ENCODE measurements around the gene SIRT2.
A peak's percentile ranks its signal among the peaks of the same experiment; 100 is the strongest.

The SIRT2 gene

GRCh38 chr19:38919837-38920601 lies 20.6 kb upstream of the SIRT2 start:
- DNase-seq, result no peak

DNA sequence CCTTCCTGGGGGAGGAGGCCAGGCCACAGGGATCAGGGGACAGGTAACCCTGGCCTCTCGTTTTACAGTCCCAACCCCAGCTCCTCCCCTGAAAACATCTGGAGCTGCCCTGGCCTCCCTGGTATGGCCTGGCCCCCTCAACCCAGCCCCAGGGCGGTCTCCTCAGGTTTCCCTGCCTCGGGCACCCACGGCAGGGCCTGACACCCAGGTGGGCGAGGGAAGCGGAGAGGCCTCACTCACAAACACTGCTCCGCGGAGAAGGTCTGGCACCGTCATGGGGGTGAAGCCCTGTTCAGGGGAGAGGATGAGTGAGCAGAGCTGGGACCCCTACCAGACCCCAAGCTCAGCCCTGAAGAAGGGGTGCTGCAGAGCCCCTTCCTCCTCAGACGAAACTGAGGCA lies 19.1 kb upstream of the SIRT2 start:
- DNase-seq, result no peak

DNA sequence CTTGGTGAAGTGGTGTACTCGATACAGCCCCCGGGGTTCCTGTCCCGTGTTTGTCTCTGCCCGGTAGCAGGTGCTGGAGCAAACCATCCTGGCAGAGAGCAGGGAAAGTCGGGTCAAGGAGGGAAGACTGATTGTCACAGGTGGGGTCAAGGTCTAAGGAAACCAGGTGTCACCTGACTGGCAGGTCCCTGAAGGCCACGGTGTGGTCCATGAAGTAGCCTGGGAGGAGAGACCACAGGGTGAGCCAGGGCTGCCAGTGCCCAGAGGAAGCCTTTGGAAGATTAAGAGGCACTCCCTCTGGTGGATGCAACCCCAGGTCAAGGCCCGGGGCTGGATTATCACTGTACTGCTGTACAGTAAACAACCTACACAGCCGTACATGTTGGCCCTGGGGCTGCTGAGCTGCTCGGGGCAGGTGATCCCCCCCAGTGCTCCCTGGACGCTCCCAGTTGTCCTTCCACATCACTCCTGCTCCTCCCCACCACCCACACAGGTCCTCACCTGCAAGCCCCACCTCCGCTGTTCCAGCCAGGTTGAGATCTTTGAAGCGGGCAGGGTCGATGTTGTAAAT lies 18.6 kb upstream of the SIRT2 start:
- DNase-seq, result no peak

DNA sequence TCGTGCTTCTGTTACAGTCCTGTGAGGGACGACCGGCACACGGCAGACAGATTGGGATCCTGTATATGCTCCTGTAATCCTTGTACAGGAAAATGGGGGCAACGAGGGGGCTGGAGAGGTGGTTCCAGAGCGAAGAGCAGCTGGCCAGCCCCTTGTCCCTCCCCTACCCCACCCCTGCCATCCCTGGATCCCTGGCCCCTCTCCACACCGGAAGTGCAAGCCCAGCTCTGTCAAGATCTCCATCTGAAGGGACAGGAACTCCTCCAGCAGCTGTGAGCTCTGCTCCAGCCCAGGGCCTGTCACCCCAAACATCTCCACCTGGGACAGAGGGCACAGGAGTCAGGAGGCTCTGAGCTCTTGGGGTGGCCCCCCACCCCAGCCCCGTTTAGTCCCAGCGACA lies 18.1 kb upstream of the SIRT2 start:
- no peak for DNase-seq

GRCh38 chr19:38915329-38916321 lies 16.2 kb upstream of the SIRT2 start:
- no peak for DNase-seq

DNA sequence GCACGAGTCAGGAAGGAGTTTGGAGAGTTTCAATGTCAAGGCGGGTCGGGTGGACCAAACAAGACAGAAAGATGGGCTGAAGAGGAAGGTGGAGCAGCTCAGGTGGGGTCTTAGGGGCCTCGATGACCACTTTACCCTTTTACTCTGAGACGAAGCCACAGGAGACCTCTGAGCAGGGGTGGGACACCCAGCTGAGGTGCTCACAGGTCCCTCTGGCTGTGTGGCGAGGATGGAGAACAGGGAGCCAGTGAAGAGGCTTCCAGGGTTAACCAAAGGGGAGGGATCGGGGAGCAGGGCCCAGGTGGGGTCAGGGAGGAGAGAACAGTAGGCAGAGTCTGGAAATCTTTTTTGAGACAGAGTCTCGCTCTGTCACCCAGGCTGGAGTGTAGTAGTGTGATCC lies 14.5 kb upstream of the SIRT2 start:
- no peak for DNase-seq

- DNase-seq, result no peak
Measured at GRCh38 chr19:38912600-38913514, 13.4 kb upstream of the SIRT2 start.

DNA sequence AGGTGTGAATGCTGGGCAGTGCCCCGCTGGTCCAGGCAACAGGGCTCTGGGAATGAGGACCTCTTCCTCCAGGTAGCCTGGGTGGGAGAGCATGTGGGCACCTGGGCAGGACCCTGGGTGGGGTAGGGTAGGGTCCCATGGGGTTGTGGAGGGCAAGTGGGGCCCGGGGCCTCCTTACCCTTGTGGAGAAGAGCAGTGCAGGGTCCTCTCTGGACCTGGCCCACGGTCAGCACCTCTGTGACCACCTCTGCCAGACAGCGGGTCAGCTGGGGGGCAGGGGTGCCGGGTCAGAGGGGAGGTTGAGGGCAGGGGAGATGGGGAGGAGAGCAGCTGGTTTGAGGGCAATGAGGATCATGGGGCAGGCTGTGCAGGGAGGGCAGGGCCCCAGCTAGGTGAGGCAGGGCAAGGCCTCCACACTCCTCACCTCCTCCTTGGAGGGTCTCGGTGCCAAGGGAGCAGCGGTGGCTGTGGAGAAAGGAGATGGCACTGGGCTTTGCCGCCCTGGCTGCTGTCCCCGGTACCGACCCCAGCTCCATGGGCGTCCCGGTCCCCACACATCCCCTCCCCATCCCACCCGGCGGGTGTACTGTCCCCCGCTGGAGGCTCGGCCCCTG lies 12.1 kb upstream of the SIRT2 start:
- DNase-seq, result no peak

GRCh38 chr19:38910488-38910887 lies 11.1 kb upstream of the SIRT2 start:
- DNase-seq, result no peak

DNA sequence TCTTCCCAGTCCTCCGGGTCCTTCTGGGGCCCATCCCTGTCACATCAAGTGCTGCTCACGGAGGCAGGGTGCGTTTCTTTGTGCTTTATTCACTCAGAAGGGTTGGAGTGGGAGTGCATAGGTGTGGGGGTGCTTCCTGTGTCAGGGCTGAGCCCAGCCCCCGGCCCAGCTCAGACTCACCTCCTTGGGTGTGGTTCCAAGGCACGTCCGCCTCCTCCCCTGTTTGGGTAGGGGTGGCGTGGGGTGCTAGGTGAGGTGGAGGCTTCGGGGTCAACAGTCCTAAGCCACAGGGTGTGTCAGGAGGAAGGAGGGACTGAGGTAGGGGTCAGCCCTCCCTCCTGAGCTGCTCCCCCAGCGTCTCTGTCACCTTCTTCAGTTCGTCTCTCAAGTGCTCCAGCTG lies 9.5 kb upstream of the SIRT2 start:
- DNase-seq, result no peak

- no peak for DNase-seq
Measured at GRCh38 chr19:38907670-38908069, 8.3 kb upstream of the SIRT2 start.

- DNase-seq, result no peak
Measured at GRCh38 chr19:38907227-38907626, 7.8 kb upstream of the SIRT2 start.

DNA sequence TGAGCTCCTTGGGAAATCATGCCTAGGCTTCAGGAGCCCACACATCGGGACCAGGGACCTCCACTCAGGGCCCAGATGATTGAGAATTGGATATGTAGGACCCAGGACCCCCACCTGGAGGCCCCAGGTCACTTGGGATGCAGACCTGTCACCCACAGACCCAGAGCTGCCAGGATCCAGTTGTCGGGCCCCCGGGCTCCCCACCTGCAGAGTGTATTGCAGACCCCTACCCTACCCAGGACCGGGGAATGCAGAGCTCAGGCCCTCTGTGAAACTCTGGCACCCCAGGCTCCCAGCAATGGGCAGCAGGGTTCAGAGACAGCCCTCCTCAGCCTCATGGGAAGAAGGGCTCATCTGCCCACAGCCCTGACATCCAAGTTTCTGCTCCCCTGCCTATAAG lies 6.2 kb upstream of the SIRT2 start:
- DNase-seq, result no peak

DNA sequence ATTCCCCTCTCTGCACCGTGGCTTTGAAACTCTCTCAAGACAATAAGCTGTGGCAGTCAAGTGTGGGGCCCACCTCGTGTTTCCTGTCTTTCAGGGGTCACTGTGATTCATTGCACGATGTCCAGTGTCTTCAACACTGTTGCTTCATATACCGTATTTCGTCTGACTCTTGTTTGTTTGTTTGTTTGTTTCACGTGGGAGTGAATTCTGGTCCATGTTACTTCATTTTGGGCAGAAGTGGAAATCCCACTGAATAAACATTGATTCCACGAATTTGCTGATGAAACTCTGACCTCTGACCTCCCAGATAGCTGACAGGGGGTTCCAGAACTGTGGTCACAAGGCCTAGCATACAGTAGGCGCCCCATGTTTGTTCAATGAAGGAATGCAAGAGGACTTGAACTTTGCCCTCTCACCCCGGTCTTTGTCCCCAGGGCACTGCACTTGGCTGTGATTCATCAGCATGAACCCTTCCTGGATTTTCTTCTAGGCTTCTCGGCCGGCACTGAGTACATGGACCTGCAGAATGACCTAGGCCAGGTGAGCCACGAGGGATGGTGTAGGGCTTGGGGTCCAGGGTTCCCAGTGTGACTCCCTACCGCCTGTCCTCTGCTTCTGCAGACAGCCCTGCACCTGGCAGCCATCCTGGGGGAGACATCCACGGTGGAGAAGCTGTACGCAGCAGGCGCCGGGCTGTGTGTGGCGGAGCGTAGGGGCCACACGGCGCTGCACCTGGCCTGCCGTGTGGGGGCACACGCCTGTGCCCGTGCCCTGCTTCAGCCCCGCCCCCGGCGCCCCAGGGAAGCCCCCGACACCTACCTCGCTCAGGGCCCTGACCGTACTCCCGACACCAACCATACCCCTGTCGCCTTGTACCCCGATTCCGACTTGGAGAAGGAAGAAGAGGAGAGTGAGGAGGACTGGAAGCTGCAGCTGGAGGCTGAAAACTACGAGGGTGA lies 5.4 kb upstream of the SIRT2 start:
- no peak for DNase-seq

- no peak for DNase-seq
Measured at GRCh38 chr19:38901683-38902082, 2.3 kb upstream of the SIRT2 start.

GRCh38 chr19:38900743-38901190 lies 1.3 kb upstream of the SIRT2 start:
- no peak for DNase-seq

- no peak for DNase-seq
Measured at GRCh38 chr19:38900202-38900629, 798 bp upstream of the SIRT2 start.

DNA sequence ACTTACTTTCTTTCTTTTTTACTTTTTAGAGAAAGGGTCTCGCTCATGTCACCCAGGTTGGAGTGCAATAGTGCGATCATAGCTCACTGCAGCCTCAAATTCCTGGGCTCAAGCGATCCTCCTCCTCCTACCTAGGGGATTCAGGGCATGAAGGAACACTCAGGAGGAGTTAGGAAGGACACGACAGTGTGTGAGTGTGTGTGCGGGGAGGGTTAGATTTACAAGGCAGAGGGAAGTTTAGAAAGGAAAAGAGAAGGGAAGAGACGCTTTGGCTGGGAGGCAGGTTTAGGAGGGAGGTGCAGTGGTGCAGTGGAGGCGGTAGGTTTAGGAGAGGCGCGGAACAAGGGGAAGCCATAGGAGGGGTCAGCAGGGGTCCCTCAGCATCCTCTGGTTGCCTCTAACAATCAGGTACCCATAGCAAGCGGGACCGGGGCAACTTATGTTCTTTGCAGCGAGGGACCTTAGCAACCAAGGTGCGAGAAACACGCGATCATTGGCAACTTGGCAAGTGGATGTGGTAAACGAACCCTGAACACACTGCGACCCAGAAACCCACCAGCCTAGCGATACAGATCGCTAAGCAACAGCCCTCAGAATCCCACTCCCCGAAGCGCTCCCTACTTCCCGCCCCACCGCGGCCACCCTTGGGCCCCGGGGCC lies 501 bp downstream of the SIRT2 start:
- no peak for DNase-seq

DNA sequence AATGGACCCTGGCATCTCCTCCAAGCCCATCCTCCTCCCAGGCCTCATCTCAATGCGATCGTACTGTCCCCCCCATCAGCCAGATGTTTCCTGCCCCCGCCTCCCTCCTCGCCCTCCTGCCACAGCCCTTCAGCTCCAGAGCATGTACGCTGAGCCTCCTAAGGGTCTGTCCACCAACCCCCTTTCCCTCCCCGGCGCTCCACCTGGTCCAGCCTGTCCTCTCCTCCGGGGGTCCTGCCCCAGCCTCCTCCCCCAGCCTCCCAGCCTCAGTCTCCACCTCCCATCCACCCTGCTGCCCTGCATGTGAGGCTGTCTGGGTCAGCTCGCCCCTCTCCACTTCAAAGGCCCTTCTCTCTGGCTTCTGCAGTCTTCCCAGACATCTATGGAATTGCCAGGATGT lies 4.5 kb downstream of the SIRT2 start:
- DNase-seq, result peak in 1 of 2 donors; percentile 50

GRCh38 chr19:38893341-38893771 lies 6.1 kb downstream of the SIRT2 start:
- DNase-seq, result no peak
